Gastrocnemius medialis (tissue), 4 donors: ENCODE measurements around the gene USP54.

ENCODE experiments used
- POLR2A ChIP-seq, 2 donors: fragments of 450-650 bp; IDR thresholded peaks; one replicate each; pipeline ENCODE4 v1.6.1; 2017; ENCODE audit warnings: antibody characterized with exemption in 2 of 2, mild to moderate bottlenecking in 2 of 2, moderate library complexity in 2 of 2
- TF ChIP-seq, protein P1 (sequence below), 5 experiments: fragments of 450-650 bp in 3 of 5; fragments of 200-600 bp in 2 of 5; sonication (generic) in 2 of 5; IDR thresholded peaks in 4 of 5; conservative IDR thresholded peaks in 1 of 5; 1 replicate in 4 of 5; 2 replicates in 1 of 5; pipeline ENCODE4 v1.5.1; 2016 to 2019; ENCODE audit warnings: antibody characterized with exemption in 5 of 5, mild to moderate bottlenecking in 3 of 5, moderate library complexity in 3 of 5

DNA sequence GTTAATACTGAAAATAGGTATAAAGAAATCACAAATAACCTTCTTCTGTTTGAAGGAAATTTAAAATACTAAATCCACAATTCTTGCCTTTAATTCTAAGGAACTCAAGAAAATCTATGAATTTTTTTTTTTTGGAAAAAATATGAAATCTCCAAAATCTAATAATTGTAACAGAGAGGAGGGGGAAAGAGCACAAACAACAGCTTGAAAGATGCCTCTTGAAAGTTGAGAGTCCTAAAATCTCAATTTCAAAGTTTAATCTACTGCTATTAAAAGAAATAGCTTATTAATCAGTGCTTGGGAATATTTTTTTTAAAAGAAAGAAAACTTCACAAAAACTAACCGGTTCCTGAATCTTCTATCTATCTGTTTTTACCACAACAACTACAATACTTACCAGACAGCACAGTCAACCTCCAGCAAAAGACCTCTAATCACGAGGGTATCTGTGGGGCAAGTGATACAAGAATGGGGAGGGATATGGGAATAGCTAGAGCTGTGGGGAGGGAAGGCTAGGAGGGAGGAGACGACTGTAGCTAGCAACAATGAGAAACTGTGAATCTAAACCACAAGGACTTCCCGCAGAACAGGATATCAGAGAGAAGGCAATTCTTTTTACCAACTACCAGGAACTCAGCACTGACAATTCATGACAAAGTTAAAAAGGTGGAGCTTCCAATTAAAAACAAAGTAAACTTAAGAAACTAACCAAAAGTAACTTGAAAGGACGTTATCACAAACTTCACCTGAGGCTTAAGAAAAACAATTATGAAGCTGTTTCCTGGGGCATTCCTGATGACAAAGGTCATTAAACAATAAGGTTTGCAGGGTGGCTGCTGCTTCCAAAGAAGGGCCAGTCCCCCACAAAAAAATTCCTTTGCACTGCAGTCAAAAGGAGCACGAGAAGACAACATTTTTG is at the start of gene USP54:
- TF ChIP-seq, protein P1, sequence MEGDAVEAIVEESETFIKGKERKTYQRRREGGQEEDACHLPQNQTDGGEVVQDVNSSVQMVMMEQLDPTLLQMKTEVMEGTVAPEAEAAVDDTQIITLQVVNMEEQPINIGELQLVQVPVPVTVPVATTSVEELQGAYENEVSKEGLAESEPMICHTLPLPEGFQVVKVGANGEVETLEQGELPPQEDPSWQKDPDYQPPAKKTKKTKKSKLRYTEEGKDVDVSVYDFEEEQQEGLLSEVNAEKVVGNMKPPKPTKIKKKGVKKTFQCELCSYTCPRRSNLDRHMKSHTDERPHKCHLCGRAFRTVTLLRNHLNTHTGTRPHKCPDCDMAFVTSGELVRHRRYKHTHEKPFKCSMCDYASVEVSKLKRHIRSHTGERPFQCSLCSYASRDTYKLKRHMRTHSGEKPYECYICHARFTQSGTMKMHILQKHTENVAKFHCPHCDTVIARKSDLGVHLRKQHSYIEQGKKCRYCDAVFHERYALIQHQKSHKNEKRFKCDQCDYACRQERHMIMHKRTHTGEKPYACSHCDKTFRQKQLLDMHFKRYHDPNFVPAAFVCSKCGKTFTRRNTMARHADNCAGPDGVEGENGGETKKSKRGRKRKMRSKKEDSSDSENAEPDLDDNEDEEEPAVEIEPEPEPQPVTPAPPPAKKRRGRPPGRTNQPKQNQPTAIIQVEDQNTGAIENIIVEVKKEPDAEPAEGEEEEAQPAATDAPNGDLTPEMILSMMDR (IDR thresholded peaks at IDR 0.05 in 4 of 5, conservative IDR thresholded peaks at IDR 0.05 in 1 of 5), result no peak
- no peak for TF ChIP-seq POLR2A (IDR thresholded peaks at IDR 0.05)
